Measurements from ENCODE around the gene NRG3. TPM values are rescaled to one million over a fixed set of nuclear protein-coding genes. Genes with fewer than 3 reads are reported as not detected.

NRG3 gene
- total RNA-seq, 1 experiment from 2014 or later, result not detected

DNA sequence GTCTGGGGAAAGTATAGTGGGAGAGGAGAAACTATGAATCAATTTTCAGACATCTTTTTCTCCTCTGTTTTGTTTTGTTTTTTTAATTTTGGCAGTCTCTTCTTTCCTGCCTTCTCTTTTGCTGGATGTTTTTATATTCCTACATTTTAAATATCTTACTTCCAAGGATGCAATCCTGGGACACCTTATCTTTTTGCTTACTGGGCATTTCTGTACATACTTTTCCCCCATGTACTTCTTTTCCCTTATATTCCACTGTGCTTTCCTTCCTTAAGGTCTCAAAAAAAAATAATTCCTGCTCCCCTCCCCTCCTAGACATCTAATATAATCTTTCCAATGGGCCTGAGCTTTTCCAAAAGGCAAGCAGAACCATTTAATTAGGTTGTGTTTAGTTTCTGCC is 701.1 kb downstream of the NRG3 start:
- no peak for DNase-seq
- Histone ChIP-seq H3K27me3 (no peaks in the 10 kb centered on the region), H3K4me3 (no peak overlapping the region), H3K36me3 (no peaks in the 10 kb centered on the region), H3K27ac (no peak overlapping the region), H3K4me1 (no peaks in the 10 kb centered on the region), H3K9me3 (replicated peaks) (no peaks in the 10 kb centered on the region)

DNA sequence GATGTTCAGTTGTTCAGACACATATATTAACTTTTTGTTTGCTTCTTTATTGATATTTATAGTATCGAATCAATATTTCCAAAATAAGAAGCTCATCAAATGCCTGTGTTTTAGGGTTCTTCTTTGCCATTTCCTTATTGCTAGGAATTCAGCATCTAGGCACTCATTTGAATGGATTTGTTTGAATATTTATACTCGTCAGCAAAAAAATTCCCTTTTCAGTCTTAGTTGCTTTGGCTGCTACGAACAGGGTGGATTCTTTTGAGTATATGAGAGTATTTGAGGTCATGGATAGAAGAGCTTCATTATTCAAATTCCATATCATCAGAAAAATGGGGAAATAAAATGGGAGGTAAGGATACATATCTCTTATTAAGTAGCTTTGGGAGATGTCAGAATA is 706.9 kb downstream of the NRG3 start:
- no peak for DNase-seq
- H3K27ac ChIP-seq, result no peak overlapping the region
- H3K36me3 ChIP-seq, result no peaks in the 10 kb centered on the region
- H3K9me3 ChIP-seq (replicated peaks), result no peaks in the 10 kb centered on the region
- no peak overlapping the region for H3K4me3 ChIP-seq
- no peaks in the 10 kb centered on the region for H3K27me3 ChIP-seq
- H3K4me1 ChIP-seq, result no peaks in the 10 kb centered on the region

DNA sequence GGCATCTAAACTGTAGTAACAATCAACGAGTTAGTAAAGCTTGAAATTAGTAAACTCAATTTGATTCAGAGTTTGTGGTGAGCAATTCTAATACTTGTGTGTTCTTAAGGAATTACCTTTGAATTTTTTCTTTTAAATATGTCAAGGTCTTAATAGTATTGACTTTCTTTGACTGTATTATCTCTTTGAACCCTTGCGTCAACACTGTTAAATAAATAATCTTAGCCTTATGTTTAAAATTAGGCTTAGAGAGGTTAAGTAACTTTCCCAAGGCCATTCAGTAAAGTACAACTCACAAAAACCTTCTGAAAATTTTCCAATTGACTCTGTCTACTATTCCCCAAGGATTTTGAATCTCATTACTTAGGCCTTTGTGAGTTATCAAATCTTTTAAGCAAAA is 716.4 kb downstream of the NRG3 start:
- Histone ChIP-seq H3K4me1 (no peaks in the 10 kb centered on the region), H3K36me3 (no peaks in the 10 kb centered on the region), H3K9me3 (replicated peaks) (no peaks in the 10 kb centered on the region), H3K27me3 (no peaks in the 10 kb centered on the region), H3K27ac (no peak overlapping the region), H3K4me3 (no peak overlapping the region)
- DNase-seq, result no peak

DNA sequence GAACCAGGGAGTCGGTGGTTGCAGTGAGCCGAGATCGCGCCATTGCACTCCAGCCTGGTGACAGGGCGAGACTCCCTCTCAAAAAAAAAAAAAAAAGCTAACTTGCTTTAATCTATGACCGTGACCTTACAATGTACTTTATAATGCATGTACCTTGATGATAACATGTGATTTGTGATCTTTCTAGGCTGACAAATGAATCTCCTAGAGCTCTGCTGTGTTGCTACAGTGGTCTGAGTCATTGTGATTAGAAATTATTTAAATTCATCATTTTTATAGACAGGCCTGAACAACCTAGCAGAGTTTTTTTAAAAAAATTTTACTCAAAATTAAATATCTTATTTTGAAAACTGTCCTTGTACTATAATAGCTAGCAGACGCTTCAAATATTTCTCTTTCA is 722.8 kb downstream of the NRG3 start:
- H3K9me3 ChIP-seq (replicated peaks), result no peaks in the 10 kb centered on the region
- H3K4me3 ChIP-seq, result no peak overlapping the region
- H3K36me3 ChIP-seq, result no peaks in the 10 kb centered on the region
- no peaks in the 10 kb centered on the region for H3K4me1 ChIP-seq
- H3K27me3 ChIP-seq, result no peaks in the 10 kb centered on the region
- DNase-seq, result no peak
- H3K27ac ChIP-seq, result no peak overlapping the region

DNA sequence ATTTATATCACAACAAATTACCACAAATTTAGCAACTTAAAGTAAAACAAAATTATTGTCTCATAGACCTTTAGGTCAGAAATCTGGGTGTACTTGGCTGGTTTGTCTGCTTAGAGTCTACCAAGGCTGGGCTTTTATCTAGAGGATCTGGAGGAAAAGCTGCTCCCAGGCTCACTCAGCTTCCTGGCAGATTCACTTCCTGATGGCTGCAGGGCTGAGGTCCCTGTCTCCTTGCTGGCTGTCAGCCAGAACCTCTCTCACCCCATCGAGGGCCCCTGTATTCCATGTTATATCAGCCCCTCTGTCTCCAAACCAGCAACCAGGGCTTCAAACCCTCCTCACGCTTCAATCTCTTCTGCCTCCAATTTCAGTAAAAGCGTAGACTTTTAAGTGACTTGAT is 734.9 kb downstream of the NRG3 start:
- H3K4me3 ChIP-seq, result no peak overlapping the region
- no peaks in the 10 kb centered on the region for H3K9me3 ChIP-seq (replicated peaks)
- no peak overlapping the region for H3K27ac ChIP-seq
- no peaks in the 10 kb centered on the region for H3K27me3 ChIP-seq
- no peaks in the 10 kb centered on the region for H3K36me3 ChIP-seq
- DNase-seq, result no peak
- H3K4me1 ChIP-seq, result no peaks in the 10 kb centered on the region

DNA sequence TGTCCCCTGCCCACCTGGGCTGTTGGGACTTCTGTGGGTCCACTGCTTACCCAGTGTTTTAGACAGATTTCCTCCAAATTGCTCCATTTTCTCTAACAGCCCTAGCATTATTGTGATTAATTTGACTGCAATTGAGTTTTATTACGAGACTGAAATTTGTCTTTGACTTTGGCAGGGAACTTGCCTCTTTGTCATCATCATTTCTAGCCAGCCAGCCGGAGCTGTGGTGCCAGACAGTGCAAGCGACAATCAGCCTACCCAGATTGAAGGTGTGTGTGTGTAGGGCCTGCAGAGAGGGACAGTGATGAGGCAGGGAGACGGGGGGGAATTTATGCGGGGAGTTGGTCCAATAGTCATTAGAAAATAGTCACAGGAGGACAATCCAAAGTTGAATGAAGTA is 743.0 kb downstream of the NRG3 start:
- no peak for DNase-seq
- H3K36me3 ChIP-seq, result no peaks in the 10 kb centered on the region
- no peaks in the 10 kb centered on the region for H3K27me3 ChIP-seq
- H3K9me3 ChIP-seq (replicated peaks), result no peaks in the 10 kb centered on the region
- H3K4me1 ChIP-seq, result no peaks in the 10 kb centered on the region
- H3K27ac ChIP-seq, result no peak overlapping the region
- no peak overlapping the region for H3K4me3 ChIP-seq

DNA sequence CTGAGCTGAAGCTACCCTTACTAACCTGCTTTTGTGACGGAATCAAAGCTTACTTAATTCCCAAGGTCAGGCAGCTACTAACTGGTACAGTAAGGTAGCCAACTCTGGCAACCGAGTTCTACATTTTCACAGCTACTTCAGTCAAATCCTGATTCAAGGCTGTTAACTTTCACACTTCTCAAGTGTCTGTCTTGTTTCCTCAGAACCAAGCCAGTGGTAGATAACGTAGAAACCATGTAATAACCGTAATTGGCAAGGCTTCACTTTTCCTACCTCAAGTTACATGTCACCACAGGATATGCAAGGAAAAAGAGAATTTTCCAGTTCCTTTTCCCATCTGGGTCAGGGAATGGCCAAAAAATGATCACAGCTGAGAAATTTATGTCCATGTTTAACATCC is 746.7 kb downstream of the NRG3 start:
- Histone ChIP-seq H3K9me3 (replicated peaks) (no peaks in the 10 kb centered on the region), H3K4me1 (no peaks in the 10 kb centered on the region), H3K36me3 (no peaks in the 10 kb centered on the region), H3K27ac (no peak overlapping the region), H3K27me3 (no peaks in the 10 kb centered on the region), H3K4me3 (no peak overlapping the region)
- DNase-seq, result no peak

DNA sequence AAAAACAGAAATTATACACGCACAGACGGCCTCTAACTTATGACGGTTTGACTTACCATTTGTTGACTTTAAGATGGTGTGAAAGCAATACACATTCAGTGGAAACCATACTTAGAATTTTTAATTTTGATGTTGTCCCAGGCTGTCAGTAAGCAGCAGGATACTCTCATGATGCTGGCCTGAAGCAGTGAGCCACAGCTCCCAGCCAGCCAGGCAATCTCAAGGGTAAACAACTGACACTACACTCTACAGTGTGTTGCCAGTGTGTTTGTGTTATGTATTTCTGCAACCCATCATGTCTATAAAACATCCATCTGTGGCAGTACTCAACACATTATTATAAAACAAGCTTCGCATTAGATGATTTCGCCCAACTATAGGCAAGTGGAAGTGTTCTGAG is 747.5 kb downstream of the NRG3 start:
- Histone ChIP-seq H3K4me1 (no peaks in the 10 kb centered on the region), H3K27me3 (no peaks in the 10 kb centered on the region), H3K9me3 (replicated peaks) (no peaks in the 10 kb centered on the region), H3K36me3 (no peaks in the 10 kb centered on the region), H3K4me3 (no peak overlapping the region), H3K27ac (no peak overlapping the region)
- no peak for DNase-seq

DNA sequence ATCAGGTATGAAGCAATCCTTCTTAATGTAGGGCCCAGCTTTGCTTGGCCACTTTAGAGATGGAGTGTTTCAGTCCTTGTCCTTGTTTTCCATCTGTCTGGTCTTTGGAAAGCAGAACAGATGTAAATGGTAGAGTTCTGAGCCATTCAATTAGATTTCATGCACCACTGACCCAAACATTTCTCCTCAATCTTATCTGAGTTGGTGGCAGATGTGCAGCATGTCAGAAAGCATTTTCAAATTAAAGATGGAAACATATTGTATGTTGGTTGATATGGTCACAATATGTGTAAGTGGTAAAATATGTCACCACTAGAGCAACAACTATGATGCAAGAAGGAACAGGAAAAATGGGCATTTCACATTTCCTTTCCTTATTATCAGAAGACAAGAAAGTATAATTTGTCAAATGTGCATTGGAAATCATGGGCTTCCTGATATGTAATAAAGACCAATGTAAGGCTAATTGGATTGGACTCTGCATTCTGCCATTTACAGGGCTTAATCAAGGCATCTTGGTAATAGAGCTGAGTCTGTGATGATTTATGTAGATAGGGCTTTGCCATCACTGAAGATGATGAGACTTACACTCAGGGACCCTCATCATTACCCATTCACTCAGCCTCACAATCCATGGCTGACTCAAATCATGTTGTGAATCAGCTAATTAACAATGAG is 750.7 kb downstream of the NRG3 start:
- Histone ChIP-seq H3K36me3 (no peaks in the 10 kb centered on the region), H3K27ac (no peak overlapping the region), H3K4me3 (no peak overlapping the region), H3K27me3 (no peaks in the 10 kb centered on the region), H3K4me1 (no peaks in the 10 kb centered on the region), H3K9me3 (replicated peaks) (no peaks in the 10 kb centered on the region)
- no peak for DNase-seq

DNA sequence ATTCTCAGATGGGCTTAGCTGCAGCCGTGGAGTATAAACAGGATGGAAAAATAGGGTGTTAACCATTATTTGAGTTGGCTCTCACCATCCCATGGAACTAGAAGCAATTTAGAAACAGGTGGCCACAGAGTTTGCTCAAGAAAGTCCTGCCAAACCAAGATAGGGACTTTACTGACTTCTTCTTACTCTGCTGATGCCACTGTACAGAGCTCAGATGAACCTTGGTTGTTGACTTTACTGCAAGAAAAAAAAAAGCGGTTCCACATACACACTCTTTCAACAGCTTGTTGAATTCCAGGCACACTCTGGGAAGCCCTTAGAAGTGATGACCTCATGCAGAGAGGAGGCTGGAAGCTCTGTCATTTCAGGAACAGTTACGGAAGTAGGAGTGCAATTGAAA is 753.4 kb downstream of the NRG3 start:
- no peak overlapping the region for H3K4me3 ChIP-seq
- no peaks in the 10 kb centered on the region for H3K9me3 ChIP-seq (replicated peaks)
- no peaks in the 10 kb centered on the region for H3K4me1 ChIP-seq
- H3K27me3 ChIP-seq, result no peaks in the 10 kb centered on the region
- H3K27ac ChIP-seq, result no peak overlapping the region
- no peak for DNase-seq
- no peaks in the 10 kb centered on the region for H3K36me3 ChIP-seq

DNA sequence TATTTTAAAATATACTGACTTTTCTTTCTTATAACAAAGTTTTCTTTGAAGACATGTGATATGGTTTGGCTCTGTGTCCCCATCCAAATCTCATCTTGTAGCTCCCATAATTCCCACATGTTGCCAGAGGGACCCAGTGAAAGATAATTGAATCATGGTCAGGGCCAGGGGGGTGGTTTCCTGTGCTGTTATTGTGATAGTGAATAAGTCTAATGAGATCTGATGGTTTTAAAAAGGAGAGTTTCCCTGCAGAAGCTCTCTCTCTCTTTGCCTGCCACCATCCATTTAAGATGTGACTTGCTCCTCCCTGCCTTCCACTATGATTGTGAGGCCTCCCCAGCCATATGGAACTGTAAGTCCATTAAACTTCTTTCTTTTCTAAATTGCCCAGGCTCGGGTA is 768.1 kb downstream of the NRG3 start:
- Histone ChIP-seq H3K27me3 (no peaks in the 10 kb centered on the region), H3K4me3 (no peak overlapping the region), H3K27ac (no peak overlapping the region), H3K36me3 (no peaks in the 10 kb centered on the region), H3K9me3 (replicated peaks) (no peaks in the 10 kb centered on the region), H3K4me1 (no peaks in the 10 kb centered on the region)
- no peak for DNase-seq

DNA sequence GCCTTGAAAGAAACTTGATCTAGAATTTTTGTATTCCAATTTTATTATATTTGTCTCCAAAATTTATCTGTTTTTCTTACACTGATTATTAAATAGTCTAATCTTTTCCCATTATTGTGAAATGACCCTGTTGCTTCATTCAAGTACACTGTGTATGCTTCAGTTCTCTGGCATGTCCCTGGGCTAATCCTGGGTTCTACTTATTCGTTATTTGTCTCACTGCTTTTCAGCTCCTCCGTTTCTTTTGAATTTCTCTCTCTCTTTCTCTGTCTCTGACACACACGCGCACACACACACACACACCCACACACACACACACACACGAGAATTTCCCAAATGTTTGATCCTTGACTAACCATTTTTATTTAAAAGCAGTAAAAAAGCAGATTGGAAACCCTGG is 768.6 kb downstream of the NRG3 start:
- no peaks in the 10 kb centered on the region for H3K36me3 ChIP-seq
- no peak for DNase-seq
- H3K27me3 ChIP-seq, result no peaks in the 10 kb centered on the region
- no peaks in the 10 kb centered on the region for H3K4me1 ChIP-seq
- H3K27ac ChIP-seq, result no peak overlapping the region
- H3K9me3 ChIP-seq (replicated peaks), result no peaks in the 10 kb centered on the region
- no peak overlapping the region for H3K4me3 ChIP-seq

DNA sequence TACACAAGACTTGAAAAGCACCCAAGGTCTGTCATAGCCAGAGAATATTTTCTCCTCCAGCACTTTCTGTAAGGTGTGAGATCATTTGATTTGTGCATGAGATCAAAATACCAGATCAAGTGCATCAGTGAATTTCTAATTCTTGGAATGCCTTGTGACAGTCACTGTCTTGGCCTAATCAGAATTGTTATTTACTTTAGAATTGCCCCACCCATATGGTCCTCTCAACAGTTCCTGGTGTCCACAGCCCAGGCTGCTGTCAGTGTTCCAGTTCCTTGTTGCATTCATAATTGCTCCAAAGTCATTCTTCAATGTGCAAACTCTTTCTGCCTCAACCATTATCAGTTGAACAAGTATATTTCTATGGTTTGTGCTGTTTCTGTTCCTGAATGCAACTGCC is 770.2 kb downstream of the NRG3 start:
- H3K4me1 ChIP-seq, result no peaks in the 10 kb centered on the region
- no peak for DNase-seq
- H3K27me3 ChIP-seq, result no peaks in the 10 kb centered on the region
- no peak overlapping the region for H3K27ac ChIP-seq
- no peaks in the 10 kb centered on the region for H3K9me3 ChIP-seq (replicated peaks)
- H3K4me3 ChIP-seq, result no peak overlapping the region
- H3K36me3 ChIP-seq, result no peaks in the 10 kb centered on the region

DNA sequence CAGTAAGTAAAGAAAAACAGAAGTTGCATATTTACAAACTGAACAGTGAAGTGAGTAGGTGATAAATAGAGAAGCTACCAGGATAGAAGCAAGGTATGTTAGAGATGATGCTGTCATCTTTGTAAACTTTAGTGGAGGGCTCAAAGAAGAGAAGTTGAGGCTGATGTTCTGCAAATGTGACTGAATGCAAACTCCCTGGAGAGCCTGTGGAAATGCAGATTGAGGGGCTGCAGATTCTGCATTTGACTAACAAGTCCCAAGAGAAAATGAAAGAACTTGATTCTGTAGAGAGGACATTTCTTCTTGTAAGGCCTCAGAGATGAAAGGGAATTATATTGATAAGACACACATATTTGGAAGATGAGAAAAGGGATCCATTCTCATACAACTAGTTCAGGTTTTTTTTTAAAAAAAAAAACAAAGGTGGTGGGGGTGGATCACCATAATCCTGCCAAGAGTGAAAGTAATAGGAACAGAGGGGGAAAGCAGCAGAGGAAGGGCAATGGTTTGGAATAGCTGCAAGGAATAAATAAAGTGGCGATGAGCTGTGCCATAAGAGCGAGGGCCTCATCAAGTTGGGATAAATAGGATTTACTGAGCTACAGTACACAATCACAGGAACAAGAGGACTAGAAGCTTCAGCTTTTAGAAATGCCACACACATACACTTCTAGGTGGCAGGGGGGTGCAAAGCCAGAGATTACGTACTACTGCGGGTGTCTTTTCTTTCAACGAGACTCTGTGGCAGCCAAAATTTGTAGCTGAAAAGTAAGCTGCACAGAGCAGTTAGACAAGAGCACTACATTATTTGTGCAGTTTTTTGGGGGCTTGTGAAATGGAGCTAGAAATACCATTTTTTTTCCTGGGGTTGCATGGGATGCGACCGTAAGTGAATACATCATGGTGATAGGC is 778.5 kb downstream of the NRG3 start:
- DNase-seq, result no peak
- no peak overlapping the region for H3K4me3 ChIP-seq
- H3K27ac ChIP-seq, result no peak overlapping the region
- H3K27me3 ChIP-seq, result no peaks in the 10 kb centered on the region
- H3K4me1 ChIP-seq, result no peaks in the 10 kb centered on the region
- H3K36me3 ChIP-seq, result no peaks in the 10 kb centered on the region
- no peaks in the 10 kb centered on the region for H3K9me3 ChIP-seq (replicated peaks)

DNA sequence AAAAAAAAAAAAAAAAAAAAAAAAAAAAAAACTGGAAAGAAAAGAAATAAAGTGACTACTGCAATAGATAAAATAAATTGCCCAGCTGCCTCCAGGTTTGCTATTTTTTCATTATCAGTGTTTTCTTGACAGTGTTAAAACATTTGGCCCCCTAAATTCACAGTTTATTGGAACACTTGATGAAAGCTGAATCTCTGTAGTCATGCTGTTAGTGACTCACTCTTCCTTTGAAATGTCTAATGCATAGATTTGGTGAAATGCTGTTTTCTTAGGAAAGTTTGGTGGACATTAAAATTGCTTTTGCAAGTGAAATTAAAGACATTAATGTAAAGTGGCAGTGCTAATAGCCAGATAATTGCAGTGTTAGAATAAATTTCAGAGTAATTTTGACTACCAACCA is 785.2 kb downstream of the NRG3 start:
- no peaks in the 10 kb centered on the region for H3K36me3 ChIP-seq
- no peak overlapping the region for H3K27ac ChIP-seq
- no peaks in the 10 kb centered on the region for H3K9me3 ChIP-seq (replicated peaks)
- H3K4me3 ChIP-seq, result no peak overlapping the region
- H3K27me3 ChIP-seq, result no peaks in the 10 kb centered on the region
- no peaks in the 10 kb centered on the region for H3K4me1 ChIP-seq
- no peak for DNase-seq

DNA sequence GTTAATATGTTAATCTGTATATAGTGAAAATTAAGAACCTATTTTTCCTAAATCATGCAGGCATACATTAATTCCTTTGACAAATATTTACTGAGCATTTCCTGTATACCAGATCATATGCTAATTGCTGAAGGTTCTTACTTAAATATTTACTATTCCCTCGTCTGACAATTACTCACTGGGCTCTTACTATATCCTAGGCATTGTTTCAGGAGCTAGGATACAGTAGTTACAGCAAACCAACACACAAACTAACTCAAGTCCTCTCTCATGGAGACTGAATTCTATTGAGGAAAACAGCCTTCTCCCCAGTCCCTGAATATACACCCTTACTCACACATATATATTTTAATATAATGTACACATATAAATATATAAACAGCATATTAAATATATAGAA is 786.0 kb downstream of the NRG3 start:
- no peaks in the 10 kb centered on the region for H3K9me3 ChIP-seq (replicated peaks)
- H3K27me3 ChIP-seq, result no peaks in the 10 kb centered on the region
- no peak overlapping the region for H3K4me3 ChIP-seq
- DNase-seq, result no peak
- no peaks in the 10 kb centered on the region for H3K4me1 ChIP-seq
- no peaks in the 10 kb centered on the region for H3K36me3 ChIP-seq
- no peak overlapping the region for H3K27ac ChIP-seq
